NB4 (cell line): ENCODE measurements around the gene ERBB4.

ENCODE experiments used
- DNase-seq: peaks from one replicate; pipeline ENCODE4 v3.0.0; 2010; ENCODE audit warnings: low read depth
- H3K4me3 ChIP-seq: one replicate; pipeline ENCODE4 v1.5.1; 2011; ENCODE audit warnings: mild to moderate bottlenecking, low read depth, low read length, moderate library complexity
- CTCF ChIP-seq: IDR thresholded peaks from one replicate; pipeline ENCODE4 v1.5.1; 2012; ENCODE audit warnings: low read depth, low read length
- MAX ChIP-seq: IDR thresholded peaks from 2 replicates; pipeline ENCODE4 v1.6.1; 2011; ENCODE audit warnings: low read depth, low read length
- MYC ChIP-seq: IDR thresholded peaks from 2 replicates; pipeline ENCODE4 v1.6.1; 2011; ENCODE audit warnings: low read depth, low read length
- POLR2A ChIP-seq: IDR thresholded peaks from 2 replicates; pipeline ENCODE4 v1.6.1; 2011; ENCODE audit warnings: mild to moderate bottlenecking; ENCODE audit not compliant: insufficient read length; ENCODE audit errors: extremely low read depth

ERBB4 gene

GRCh38 chr2:212337486-212338343 is 200.9 kb downstream of the ERBB4 start:
- H3K4me3 ChIP-seq, result no peak overlapping the region
- TF ChIP-seq CTCF (no peak), MAX (no peak), MYC (no peak), POLR2A (no peak)
- no peak for DNase-seq

- H3K4me3 ChIP-seq, result no peak overlapping the region
- TF ChIP-seq MAX (no peak), POLR2A (no peak), CTCF (no peak)
- no peak for DNase-seq
Observed at GRCh38 chr2:212337036-212337435, 201.6 kb downstream of the ERBB4 start.

- TF ChIP-seq MAX, result no peak
- no peak for TF ChIP-seq POLR2A
- TF ChIP-seq CTCF, result no peak
- TF ChIP-seq MYC, result no peak
- DNase-seq, result no peak
- H3K4me3 ChIP-seq, result no peak overlapping the region
Observed at GRCh38 chr2:212330263-212330662, 208.3 kb downstream of the ERBB4 start.

- no peak overlapping the region for H3K4me3 ChIP-seq
- TF ChIP-seq POLR2A, result no peak
- no peak for TF ChIP-seq MYC
- no peak for DNase-seq
Observed at GRCh38 chr2:212328712-212329496, 209.7 kb downstream of the ERBB4 start.

GRCh38 chr2:212328136-212328535 is 210.5 kb downstream of the ERBB4 start:
- peak; percentile 9 for DNase-seq
- no peak overlapping the region for H3K4me3 ChIP-seq
- TF ChIP-seq CTCF (no peak), POLR2A (no peak), MYC (no peak), MAX (no peak)

- no peak for TF ChIP-seq CTCF
- TF ChIP-seq MYC, result no peak
- DNase-seq, result no peak
- H3K4me3 ChIP-seq, result no peak overlapping the region
Observed at GRCh38 chr2:212327171-212327809, 211.3 kb downstream of the ERBB4 start.
